Fibroblast of peridontal ligament (primary cell): Measurements from ENCODE around the gene ERCC8.

Experiments used
- DNase-seq: peaks from one replicate; pipeline ENCODE4 v3.0.0-alpha.2; 2010; ENCODE audit errors: extremely low read depth

Gene ERCC8

GRCh38 chr5:60836131-60836530 lies 108.7 kb downstream of the ERCC8 start:
- no peak for DNase-seq

GRCh38 chr5:60835554-60835953 lies 109.3 kb downstream of the ERCC8 start:
- DNase-seq: no peak

DNA sequence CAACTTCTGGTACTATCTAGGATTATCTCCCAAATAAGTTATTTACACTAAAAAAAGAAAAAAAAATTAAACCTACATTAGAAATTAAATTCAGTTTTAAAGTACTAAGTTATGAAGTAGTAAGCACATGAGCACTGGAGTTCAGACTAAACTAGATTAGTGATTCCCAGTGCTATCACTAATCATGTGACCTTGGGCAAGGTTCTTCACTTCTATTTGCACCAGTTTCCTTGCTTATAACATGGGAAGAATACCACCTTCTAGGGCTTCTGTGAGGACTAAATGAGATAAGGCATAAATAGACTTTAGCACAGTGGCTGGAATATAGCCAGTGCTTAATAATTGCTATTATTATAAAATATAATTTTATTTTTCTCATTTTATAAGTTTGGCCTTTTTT lies 111.3 kb downstream of the ERCC8 start:
- no peak for DNase-seq

GRCh38 chr5:60830581-60831127 lies 114.2 kb downstream of the ERCC8 start:
- DNase-seq: no peak

DNA sequence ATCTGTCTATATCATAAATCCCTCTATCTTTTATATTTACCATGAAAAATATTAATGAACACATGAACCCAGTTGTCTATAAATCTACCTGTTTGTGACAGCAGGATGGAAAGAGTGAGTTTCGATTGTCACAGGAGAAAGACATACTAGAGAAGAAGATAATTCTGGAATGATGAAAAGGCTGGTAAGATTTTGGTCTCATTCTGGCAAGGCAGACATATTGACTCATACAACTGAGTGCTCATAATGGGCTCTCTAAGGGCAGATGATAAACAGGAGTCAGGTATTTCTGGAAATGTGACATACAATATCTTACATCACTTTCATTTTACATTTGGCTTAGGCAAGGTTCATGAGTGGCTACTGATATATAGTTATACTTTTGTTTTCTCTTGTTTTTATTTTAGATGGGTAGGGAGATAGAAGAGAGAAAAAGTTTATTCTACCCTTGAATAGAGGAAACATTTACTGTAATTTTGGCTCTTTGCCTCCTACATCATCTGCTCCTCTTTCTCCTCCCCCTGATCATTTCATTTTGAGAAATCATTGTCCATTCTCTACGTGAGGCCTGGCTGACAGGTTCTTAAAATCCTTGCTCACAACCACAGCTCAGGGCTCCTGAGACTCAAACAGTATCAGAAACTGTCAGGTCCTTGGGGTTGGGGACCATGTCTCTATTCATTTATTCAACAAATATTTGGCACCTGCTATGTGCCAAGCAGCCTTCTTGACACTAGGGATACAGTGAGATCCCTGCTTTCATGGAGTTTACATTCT lies 115.2 kb downstream of the ERCC8 start:
- no peak for DNase-seq

DNA sequence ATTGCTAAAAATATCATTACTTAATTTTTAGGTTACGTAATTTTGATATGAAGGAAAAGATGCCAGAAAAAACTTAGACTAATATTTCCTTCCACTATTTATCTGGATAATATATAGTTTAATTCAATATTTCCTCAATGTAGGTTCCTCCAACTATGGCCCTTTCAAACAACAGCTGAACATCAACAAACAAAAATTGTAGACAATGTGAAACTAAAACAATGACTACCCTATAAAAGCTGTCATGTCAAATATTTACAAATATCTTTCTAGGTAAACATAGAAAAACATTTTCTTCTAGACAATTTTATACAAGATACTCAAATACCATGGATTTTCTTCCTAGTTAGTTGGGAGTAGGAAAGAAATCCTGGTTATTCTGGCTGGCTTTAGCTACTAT lies 117.7 kb downstream of the ERCC8 start:
- DNase-seq: no peak

GRCh38 chr5:60826653-60827052 lies 118.2 kb downstream of the ERCC8 start:
- no peak for DNase-seq
